ENCODE results near the gene POLR1C.

GRCh38 chr6:43490523-43490939 lies 26.4 kb upstream of the POLR1C start:
- no peak for TF ChIP-seq POLR2A (IDR thresholded peaks at IDR 0.05; ENCODE audit: borderline replicate concordance, extremely low read depth, insufficient read depth, insufficient read length)
- TF ChIP-seq CTCF (IDR thresholded peaks at IDR 0.05 in 2 of 3, conservative IDR thresholded peaks at IDR 0.05 in 1 of 3; ENCODE audit: borderline replicate concordance in 1 of 3, insufficient read depth in 1 of 3, low read depth in 2 of 3, low read length in 2 of 3), result no peak

All from HCT116 (cell line).